Suppressor macrophage treated with lipopolysaccharide for 1 hour (primary cell): ENCODE data around the gene ZBED1.
A peak's percentile ranks its signal among the peaks of the same experiment; 100 is the strongest.
"Not testable (repeated sequence)": the region's sequence is repeated elsewhere in the genome, so short reads cannot be mapped to it uniquely, and the experiment has no call there.

Source experiments
- DNase-seq, 3 donors: peaks; one replicate each; pipeline ENCODE4 v3.0.0-alpha.2; 2020 to 2022

The ZBED1 gene

DNA sequence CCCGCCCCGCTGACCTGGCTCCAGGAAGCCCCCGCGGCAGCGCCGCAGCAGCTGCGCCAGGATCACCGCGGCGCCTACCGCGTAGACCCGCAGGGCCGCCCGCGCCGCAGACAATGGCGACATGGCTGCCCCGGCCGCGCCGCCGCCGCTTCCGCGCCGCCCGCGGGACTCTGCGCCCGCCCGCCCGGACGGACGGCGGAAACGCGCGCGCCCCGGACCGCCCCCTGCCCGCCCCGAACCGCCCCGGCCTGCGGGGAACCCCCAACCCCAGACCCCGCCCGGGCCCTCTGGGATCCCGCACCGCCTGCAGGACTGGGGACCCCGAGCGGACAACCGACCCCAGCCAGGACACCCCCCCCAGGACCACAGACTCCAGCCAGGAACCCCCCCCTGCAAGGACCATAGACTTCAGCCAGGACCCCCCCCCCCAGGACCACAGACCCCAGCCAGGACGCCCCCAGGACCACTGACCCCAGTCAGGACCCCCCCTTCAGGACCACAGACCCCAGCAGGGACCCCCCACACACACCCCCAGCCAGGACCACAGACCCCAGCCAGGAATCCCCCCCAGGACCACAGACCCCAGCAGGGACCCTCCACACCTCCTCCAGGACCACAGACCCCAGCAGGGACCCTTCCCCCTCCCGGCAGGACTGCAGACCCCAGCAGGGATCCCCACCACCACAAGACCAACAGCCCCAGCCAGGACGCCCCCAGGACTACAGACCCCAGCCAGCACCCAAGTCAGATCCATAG lies at the start of gene ZBED1, which contains the start of gene DHRSX:
Gene ZBED1 (minus strand): TSS at position 174 of the 756 bp plus-strand sequence. CDS start 10,257 bp downstream, outside the sequence.
Gene DHRSX (minus strand): TSS at position 174 of the 756 bp plus-strand sequence. CDS start 51 bp downstream, at position 123.
- DNase-seq, result peak; percentile 63 to 91 (median 77)

GRCh38 chrX:2549876-2550275 lies 49.1 kb upstream of the ZBED1 start:
- DNase-seq, result no peak

GRCh38 chrX:2548711-2549423 lies 48.1 kb upstream of the ZBED1 start:
- no peak for DNase-seq

DNA sequence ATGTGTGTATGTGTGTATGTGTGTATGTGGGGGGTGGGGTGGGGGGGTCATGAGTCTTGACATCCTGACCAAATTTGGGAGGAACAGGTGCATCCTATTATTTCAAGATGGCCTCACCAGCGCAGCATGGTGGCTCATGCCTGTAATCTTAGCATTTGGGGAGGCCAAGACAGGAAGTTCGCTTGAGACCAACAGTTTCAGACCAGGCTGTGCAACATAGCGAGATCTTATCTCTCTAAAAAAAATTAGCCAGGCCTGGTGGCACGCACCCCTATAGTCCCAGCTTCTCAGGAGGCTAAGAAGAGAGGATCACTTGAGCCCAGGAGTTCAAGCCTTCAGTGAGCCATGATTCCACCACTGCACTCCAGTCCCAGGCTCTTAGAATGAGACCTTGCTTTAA lies 47.0 kb upstream of the ZBED1 start:
- DNase-seq, result no peak

GRCh38 chrX:2546496-2546895 lies 45.7 kb upstream of the ZBED1 start:
- no peak for DNase-seq

- DNase-seq, result no peak
Observed at GRCh38 chrX:2545144-2545543, 44.4 kb upstream of the ZBED1 start.

DNA sequence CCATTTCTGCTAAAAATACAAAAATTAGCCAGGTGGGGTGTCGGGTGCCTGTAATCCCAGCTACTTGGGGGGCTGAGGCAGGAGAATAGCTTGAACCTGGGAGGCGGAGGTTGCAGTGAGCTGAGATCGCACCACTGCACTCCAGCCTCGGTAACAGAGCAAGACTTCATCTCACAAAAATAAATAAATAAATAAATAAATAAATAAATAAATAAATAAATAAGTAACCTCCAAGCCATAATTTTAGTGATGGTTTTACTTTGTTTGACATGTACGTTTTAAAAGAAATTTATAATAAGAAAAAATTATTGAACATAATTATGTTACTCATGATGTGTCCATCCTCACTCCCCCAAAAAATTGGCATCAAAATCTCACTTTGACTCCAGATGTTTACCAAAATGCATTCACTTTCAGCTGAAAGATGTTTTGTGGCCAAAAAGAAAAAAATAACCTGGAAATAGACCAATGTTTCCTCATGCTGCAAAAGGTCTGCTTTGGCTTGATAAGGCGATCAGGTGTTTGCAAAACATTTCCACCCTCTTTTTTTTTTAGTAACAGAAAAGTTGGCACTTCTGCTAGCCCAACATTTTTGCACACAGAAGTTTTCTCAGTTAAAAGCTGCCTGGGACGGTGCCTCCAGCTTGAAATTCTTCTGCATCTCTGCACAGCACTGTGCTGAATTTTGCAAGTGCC lies 42.2 kb upstream of the ZBED1 start:
- no peak for DNase-seq

DNA sequence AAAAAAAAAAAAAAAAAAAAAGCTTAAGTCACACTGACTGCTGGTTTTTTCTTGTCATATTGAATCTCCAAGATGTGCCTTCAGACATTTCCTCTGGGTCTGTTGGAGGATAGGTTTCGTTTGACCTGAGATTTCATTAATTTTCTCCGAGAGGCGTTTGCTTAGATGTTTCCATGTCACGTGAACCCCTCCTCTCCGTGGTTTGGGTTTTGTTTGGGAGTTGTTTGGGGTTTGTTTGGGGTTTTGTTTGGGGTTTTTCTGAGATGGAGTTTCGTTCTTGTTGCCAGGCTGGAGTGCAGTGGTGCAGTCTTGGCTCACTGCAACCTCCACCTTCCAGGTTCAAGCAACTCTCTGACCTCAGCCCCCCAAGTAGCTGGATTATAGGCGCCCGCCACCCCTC lies 40.8 kb upstream of the ZBED1 start:
- no peak for DNase-seq

DNA sequence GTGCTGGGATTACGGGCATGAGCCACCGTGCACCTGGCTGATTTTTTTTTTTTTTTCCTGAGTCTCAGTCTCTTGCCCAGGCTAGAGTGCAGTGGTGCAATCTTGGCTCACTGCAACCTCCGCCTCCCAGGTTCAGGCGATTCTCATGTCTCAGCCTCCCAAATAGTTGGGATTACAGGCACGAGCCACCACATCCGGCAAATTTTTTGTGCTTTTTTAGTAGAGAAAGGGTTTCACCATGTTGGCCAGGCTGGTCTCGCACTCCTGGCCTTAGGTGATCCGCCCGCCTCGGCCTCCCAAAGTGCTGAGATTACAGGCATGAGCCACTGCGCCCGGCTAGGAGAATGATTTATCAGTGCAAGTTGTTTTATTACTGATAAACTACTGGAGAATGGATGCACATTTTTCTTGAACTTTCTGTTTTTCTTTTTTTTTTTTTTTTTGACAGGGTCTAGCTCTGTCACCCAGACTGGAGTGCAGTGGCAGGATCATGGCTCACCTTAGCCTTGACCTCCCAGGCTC lies 39.7 kb upstream of the ZBED1 start:
- no peak for DNase-seq

GRCh38 chrX:2539586-2539985 lies 38.8 kb upstream of the ZBED1 start:
- DNase-seq, result no peak

DNA sequence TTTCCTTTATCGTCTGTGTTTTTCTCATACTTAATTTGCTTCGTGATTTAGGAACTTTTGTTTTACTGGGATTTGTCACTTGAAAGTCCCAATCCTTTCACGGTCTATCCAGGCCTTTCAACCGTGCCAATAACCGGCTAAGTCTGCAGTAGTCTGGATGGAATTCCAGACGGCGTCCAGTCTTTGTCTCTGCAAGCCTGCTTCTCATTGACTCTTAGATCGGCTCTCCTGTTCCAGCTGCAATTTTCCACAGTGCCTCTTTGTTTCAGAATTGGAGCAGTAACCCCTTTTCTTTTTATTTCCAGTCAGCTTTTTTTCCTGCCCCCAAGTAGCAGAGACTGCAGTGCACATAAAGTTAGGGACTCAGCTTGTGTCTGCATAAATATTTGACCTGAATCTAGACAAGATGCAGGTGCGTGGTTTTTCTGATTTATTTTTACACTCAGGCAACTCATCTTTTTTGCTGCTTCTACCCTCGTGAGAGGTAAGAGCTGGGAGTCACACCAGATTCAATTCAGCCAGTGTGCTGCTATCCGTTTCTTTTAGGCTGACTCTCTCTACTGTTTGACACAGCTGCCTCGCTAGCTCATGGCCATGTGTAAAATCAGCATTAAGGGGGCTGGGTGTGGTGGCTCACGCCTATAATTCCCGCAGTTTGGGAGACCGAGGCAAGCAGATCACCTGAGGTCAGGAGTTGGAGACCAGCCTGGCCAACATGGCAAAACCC lies 37.4 kb upstream of the ZBED1 start:
- DNase-seq, result no peak

DNA sequence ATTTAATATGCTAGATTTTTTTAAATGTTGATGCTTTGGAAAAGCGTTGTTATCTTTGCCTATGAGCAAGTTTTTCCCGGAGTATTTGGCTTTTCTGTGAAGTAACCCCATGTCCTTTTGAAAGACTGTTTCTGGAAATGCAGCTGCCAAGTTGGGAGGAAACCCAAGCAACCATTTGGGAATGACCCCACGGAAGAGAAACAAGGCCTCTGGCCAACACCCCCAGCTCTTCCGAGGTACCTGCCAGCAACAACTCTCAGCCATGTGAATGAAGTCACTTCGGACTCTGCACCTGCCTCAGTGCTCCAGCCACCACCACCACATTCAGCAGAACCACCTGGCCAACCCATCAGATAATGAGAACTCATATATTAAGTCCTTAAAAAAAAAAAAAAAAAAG lies 36.2 kb upstream of the ZBED1 start:
- DNase-seq, result no peak

DNA sequence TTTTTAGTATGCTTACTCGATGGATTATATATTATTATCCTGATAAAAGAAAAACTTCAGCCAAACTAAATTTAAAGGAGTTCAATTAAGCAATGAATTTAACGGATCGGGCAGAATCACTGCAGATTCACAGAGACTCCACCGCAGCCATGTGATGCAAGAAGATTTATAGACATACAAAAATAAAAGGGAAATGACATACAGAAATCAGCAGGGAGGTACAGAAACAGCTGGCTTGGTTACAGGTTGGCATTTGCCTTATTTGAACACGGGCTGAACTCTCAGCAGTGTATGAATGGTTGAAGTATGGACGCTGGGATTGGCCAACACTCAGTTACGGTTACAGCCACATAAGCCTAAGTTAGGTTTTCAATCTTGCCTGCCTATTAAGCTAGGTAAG lies 35.4 kb upstream of the ZBED1 start:
- peak in 1 of 3 donors; percentile 16 for DNase-seq

DNA sequence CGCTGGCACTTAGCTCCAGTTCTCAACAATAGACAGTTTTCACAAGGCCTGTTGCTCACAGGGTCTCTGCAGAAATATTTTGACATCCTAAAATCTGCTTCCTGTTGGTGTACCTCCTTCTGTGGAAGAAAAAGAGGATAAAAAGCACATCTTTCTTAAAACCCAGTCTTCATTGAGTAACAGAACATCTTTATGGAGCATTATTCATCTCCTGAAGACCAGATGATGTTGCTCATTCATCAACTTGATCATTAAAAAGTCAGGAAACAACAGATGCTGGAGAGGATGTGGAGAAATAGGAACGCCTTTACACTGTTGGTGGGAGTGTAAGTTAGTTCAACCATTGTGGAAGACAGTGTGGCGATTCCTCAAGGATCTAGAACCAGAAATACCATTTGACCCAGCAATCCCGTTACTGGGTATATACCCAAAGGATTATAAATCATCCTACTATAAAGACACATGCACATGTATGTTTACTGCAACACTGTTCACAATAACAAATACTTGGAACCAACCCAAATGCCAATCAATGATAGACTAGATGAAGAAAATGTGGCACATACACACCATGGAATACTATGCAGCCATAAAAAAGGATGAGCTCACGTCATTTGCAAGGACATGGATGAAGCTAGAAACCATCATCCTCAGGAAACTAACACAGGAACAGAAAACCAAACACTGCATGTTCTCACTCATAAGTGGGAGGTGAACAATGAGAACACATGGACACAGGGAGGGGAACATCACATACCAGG lies 33.7 kb upstream of the ZBED1 start:
- not testable (repeated sequence) for DNase-seq

DNA sequence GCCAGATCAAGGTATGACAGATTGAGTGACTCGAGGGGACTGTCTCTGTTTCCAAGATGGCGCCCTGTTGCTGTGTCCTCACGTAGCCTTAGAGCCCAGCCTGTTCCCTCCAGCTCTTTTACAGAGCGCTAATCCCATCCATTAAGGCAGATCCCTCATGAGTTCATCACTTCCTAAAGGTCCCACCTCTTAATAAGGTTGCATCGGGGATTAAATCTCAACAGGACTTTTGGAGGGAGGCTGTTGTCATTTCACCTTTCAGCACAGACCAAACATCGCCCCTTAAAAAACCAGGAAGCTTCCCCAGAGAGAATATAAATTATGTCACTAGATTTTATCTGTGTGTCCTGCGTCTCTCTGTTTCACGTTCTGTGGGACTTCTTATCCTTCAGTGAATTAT lies 32.6 kb upstream of the ZBED1 start:
- no peak for DNase-seq

DNA sequence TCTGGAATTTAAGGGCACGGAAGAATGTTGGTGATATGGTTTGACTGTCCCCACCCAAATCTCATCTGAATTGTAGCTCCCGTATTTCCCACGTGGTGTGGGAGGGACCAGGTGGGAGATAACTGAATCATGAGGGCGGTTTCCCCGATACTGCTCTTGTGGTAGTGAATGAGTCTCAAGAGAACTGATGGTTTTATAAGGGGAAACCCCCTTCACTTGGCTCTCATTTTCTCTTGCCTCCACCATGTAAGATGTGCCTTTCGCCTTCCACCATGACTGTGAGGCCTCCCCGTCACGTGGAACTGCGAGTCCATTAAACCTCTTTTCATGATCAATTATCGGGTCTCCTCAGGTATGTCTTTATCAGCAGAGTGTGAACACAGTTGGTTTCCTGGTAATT lies 25.6 kb upstream of the ZBED1 start:
- DNase-seq, result no peak

- DNase-seq, result no peak
Observed at GRCh38 chrX:2523911-2524310, 23.1 kb upstream of the ZBED1 start.

GRCh38 chrX:2521927-2522386 lies 21.2 kb upstream of the ZBED1 start:
- peak; percentile 77 to 91 (median 91) for DNase-seq

DNA sequence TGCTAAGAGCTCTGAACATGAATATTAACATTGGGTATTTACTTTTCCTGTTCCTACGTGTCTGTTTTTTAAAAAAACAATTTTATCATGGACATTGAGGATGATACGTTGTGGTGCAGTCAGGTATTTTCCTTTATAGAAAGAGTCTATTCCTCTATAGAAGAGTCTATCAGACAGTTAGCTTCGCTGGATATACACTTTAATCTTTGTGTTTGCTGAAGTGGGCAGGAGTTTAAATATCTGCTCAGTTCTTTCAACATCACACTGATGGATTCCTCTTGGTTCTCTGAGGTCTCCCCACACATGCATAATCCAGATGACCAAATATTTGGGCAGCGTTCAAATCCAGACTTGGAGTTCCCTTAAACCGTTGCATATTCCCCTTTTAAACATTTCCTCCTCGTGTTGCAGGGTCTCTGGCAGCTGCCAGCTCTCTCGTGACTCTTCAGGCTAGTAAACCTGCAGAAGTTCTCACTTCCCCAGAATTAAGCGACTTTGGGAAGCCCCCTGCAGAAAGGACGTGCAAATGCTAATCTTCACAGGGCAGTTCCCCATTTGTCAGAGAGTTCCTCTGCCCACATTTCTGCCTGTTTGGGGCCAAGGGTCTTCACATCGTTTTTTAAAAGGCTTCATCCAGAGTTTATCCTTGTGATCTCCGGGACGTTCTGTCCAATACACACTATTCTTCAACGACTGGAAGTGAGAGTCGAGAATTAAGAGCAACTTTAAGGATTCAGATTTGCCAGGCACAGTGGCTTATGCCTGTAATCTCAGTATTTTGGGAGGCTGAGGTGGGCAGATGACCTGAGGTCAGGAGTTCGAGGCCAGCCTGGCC lies 20.5 kb upstream of the ZBED1 start:
- peak; percentile 94 to 99 (median 96) for DNase-seq

DNA sequence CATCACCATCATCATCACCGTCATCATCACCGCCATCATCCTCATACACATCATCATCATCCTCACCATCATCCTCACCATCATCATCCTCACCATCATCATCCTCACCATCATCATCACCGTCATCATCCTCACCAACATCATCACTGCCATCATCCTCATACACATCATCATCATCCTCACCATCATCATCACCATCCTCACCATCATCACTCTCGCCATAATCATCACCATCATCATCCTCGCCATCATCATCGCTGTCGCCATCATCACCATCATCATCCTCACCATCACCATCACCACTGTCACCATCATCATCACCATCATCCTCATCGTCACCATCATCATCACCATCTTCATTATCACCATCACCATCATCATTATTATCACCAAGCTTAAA lies 19.8 kb upstream of the ZBED1 start:
- no peak for DNase-seq

GRCh38 chrX:2519638-2520037 lies 18.9 kb upstream of the ZBED1 start:
- DNase-seq, result not testable (repeated sequence)
